Measurements from ENCODE around the gene MEF2D.

- TF ChIP-seq CTCF (IDR thresholded peaks at IDR 0.05 in 8 of 11, conservative IDR thresholded peaks at IDR 0.05 in 3 of 11) (no peak), POLR2A (IDR thresholded peaks at IDR 0.05) (no peak)
Measured at GRCh38 chr1:156538711-156539440, 38.3 kb upstream of the MEF2D start.

All from spleen (tissue), 7 donors.